Stomach (tissue), 9 donors: ENCODE measurements around the gene USP7. TPM values are rescaled to one million over a fixed set of nuclear protein-coding genes. Genes with fewer than 3 reads are reported as not detected.
A peak's percentile ranks its signal among the peaks of the same experiment; 100 is the strongest.

Source experiments
- DNase-seq, 2 donors: peaks; one replicate each; pipeline versions ENCODE4 v3.0.0 to v3.0.0-alpha.2; 2013 to 2019
- H3K27ac ChIP-seq, 5 donors: fragments of 200-600 bp in 4 of 5; sonication (generic) in 4 of 5; one replicate each; pipeline ENCODE4 v1.5.1; 2013 to 2019; ENCODE audit warnings: mild to moderate bottlenecking in 1 of 5, moderate library complexity in 1 of 5
- H3K27me3 ChIP-seq, 3 donors: fragments of 200-600 bp; sonication (generic); one replicate each; pipeline ENCODE4 v1.5.1; 2017 to 2019; ENCODE audit warnings: mixed run types in 1 of 3
- H3K36me3 ChIP-seq, 4 donors: fragments of 200-600 bp; sonication (generic); 1 replicate in 3 of 4; 2 replicates in 1 of 4; pipeline ENCODE4 v1.5.1; 2016 to 2019
- H3K4me1 ChIP-seq, 4 donors: fragments of 200-600 bp; sonication (generic); one replicate each; pipeline ENCODE4 v1.5.1; 2016 to 2019
- H3K4me3 ChIP-seq, 4 donors: fragments of 200-600 bp; sonication (generic) in 3 of 4; one replicate each; pipeline ENCODE4 v1.5.1; 2016 to 2019; ENCODE audit warnings: mild to moderate bottlenecking in 1 of 4
- H3K9me3 ChIP-seq, 4 donors: fragments of 200-600 bp; sonication (generic); one replicate each; pipeline ENCODE4 v1.5.1; 2016 to 2019
- EP300 ChIP-seq: sonication (generic); formaldehyde crosslinking; IDR thresholded peaks from one replicate; pipeline ENCODE4 v1.6.1; 2017; ENCODE audit warnings: antibody characterized with exemption
- POLR2A ChIP-seq, 4 donors: fragments of 450-650 bp; IDR thresholded peaks; one replicate each; pipeline ENCODE4 v1.6.1; 2016; ENCODE audit warnings: antibody characterized with exemption in 4 of 4, control low read depth in 2 of 4, mild to moderate bottlenecking in 1 of 4, moderate library complexity in 1 of 4
- POLR2AphosphoS5 ChIP-seq, 3 donors: sonication (generic); formaldehyde crosslinking; IDR thresholded peaks; one replicate each; pipeline ENCODE4 v1.6.1; 2016; ENCODE audit warnings: antibody characterized with exemption in 3 of 3
- WGBS, 5 donors: extraction: QIAGEN DNeasy Blood & Tissue Kit in 3 of 5; methylation state at CpG; one replicate each; pipeline versions ENCODE4 v1.1.5 to v1.1.7; 2013 to 2018; 5-methylcytosine and 5-hydroxymethylcytosine counted together
- intact Hi-C: fragments of 100-400 bp; cut with DNase I; formaldehyde crosslinking; loops from one replicate; pipeline ENCODE4 v1.15.1; 2023; ENCODE audit warnings: low total_unique reads
- polyA plus RNA-seq, 3 donors: library from polyadenylated mRNA; stranded (reverse); fragments of 200-250 nt; gene quantifications; one replicate each; pipeline ENCODE4 v1.2.3, GENCODE V29; 2013
- total RNA-seq, 5 donors: library from RNA; depleted of rRNA; stranded (reverse); fragments of >200 nt; gene quantifications; one replicate each; pipeline versions ENCODE4 v1.1.0 to v1.2.3, GENCODE V29; 2014 to 2016
- TF ChIP-seq, protein P1 (sequence below), 7 experiments: fragments of 450-650 bp in 4 of 7; fragments of 200-600 bp in 3 of 7; sonication (generic) in 3 of 7; IDR thresholded peaks; one replicate each; pipeline ENCODE4 v1.5.1; 2016 to 2019; ENCODE audit warnings: antibody characterized with exemption in 7 of 7, control low read depth in 2 of 7, mild to moderate bottlenecking in 1 of 7
- donor health status: healthy with polysubstance abuse.
- donor health status: Bipolar disorder and iron deficiency.
- donor health status: healthy.

Gene USP7
- total and polyA plus RNA-seq, 8 donors = 19.3 to 171 (median 58.0) TPM

DNA sequence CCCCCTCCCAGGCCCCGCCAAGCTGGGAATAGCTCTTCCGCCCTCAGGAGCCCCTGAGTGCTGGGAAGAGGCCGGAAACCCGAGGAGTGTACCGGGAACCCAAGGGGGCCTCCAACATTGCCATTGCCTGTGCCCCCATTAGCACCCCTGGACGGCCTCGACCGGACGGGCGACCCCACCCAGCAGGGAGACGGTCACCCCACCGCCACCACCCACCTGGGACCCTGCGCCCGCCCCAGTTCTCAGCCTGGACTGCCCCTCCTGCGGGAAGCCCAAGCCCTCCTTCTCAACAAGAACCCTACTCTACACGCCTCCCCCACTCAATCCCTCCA lies 96.9 kb downstream of the USP7 start:
- Histone ChIP-seq H3K27me3 (no peaks in the 10 kb centered on the region), H3K4me3 (peak overlapping the region; percentile 61 to 76 (median 70)), H3K4me1 (peaks cover 53 to 91% (median 78%) of the 10 kb centered on the region in 4 donors), H3K9me3 (no peaks in the 10 kb centered on the region), H3K36me3 (no peaks in the 10 kb centered on the region), H3K27ac (peak overlapping the region; percentile 86 to 95 (median 91))
- intact Hi-C loops = no loop called here
- TF ChIP-seq POLR2A (IDR thresholded peaks at IDR 0.05) = no peak
- WGBS, 5 donors = 10 to 24% (median 12%) methylated on average over 7 to 16 of the region's 16 CpGs
- DNase-seq = no peak

GRCh38 chr16:8866118-8866883 lies 97.4 kb downstream of the USP7 start:
- intact Hi-C loops = no loop called here
- DNase-seq = peak; percentile 49 to 85
- Histone ChIP-seq H3K4me1 (peaks cover 59 to 92% (median 84%) of the 10 kb centered on the region in 4 donors), H3K27me3 (no peaks in the 10 kb centered on the region), H3K27ac (peak overlapping the region; percentile 86 to 95 (median 91)), H3K36me3 (no peaks in the 10 kb centered on the region), H3K9me3 (no peaks in the 10 kb centered on the region), H3K4me3 (peak overlapping the region; percentile 61 to 76 (median 70))
- TF ChIP-seq POLR2AphosphoS5 (IDR thresholded peaks at IDR 0.05) (peak; percentile 28 to 42 (median 41)), POLR2A (IDR thresholded peaks at IDR 0.05) (no peak)
- WGBS, 5 donors = 19 to 31% (median 22%) methylated on average over 23 to 30 of the region's 30 CpGs

- DNase-seq = no peak
- no peaks in the 10 kb centered on the region for H3K27me3 ChIP-seq
- no peaks in the 10 kb centered on the region for H3K9me3 ChIP-seq
- 82 to 92% (median 88%) methylated on average over 12 to 14 of the region's 14 CpGs for WGBS, 5 donors
- H3K4me1 ChIP-seq = peaks cover 64 to 92% (median 85%) of the 10 kb centered on the region in 4 donors
- H3K36me3 ChIP-seq = no peaks in the 10 kb centered on the region
- intact Hi-C loops = no loop called here
- peak overlapping the region in 1 of 4 donors; percentile 29 for H3K4me3 ChIP-seq
- H3K27ac ChIP-seq = peak overlapping the region in 4 of 5 donors; percentile 68 to 94 (median 81)
- no peak for TF ChIP-seq POLR2AphosphoS5 (IDR thresholded peaks at IDR 0.05)
Observed at GRCh38 chr16:8865145-8865882, 98.4 kb downstream of the USP7 start.

GRCh38 chr16:8864480-8865110 lies 99.1 kb downstream of the USP7 start:
- peak overlapping the region in 1 of 4 donors; percentile 29 for H3K4me3 ChIP-seq
- intact Hi-C loops = no loop called here
- peaks cover 0 to under 1% (median 0%) of the 10 kb centered on the region in 4 donors for H3K36me3 ChIP-seq
- WGBS, 5 donors = 28 to 42% (median 37%) methylated on average over 13 of the region's 13 CpGs
- DNase-seq = no peak
- no peaks in the 10 kb centered on the region for H3K27me3 ChIP-seq
- H3K9me3 ChIP-seq = no peaks in the 10 kb centered on the region
- H3K4me1 ChIP-seq = peaks cover 72 to 92% (median 85%) of the 10 kb centered on the region in 4 donors
- TF ChIP-seq, protein P1, sequence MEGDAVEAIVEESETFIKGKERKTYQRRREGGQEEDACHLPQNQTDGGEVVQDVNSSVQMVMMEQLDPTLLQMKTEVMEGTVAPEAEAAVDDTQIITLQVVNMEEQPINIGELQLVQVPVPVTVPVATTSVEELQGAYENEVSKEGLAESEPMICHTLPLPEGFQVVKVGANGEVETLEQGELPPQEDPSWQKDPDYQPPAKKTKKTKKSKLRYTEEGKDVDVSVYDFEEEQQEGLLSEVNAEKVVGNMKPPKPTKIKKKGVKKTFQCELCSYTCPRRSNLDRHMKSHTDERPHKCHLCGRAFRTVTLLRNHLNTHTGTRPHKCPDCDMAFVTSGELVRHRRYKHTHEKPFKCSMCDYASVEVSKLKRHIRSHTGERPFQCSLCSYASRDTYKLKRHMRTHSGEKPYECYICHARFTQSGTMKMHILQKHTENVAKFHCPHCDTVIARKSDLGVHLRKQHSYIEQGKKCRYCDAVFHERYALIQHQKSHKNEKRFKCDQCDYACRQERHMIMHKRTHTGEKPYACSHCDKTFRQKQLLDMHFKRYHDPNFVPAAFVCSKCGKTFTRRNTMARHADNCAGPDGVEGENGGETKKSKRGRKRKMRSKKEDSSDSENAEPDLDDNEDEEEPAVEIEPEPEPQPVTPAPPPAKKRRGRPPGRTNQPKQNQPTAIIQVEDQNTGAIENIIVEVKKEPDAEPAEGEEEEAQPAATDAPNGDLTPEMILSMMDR (IDR thresholded peaks at IDR 0.05) = no peak
- TF ChIP-seq POLR2A (IDR thresholded peaks at IDR 0.05) (no peak), EP300 (no peak), POLR2AphosphoS5 (IDR thresholded peaks at IDR 0.05) (no peak)
- H3K27ac ChIP-seq = peak overlapping the region; percentile 28 to 94 (median 71)

GRCh38 chr16:8863594-8864424 lies 99.9 kb downstream of the USP7 start:
- WGBS, 5 donors = 27 to 55% (median 41%) methylated on average over 7 to 17 of the region's 17 CpGs
- intact Hi-C loops = no loop called here
- peak; percentile 86 to 87 for DNase-seq

More at GRCh38 chr16:8863594-8864424, 99.9 kb downstream of the USP7 start:
- peaks cover 77 to 94% (median 89%) of the 10 kb centered on the region in 4 donors for H3K4me1 ChIP-seq
- H3K27me3 ChIP-seq = no peaks in the 10 kb centered on the region
- no peaks in the 10 kb centered on the region for H3K9me3 ChIP-seq
- peaks cover 5 to 8% (median 6%) of the 10 kb centered on the region in 4 donors for H3K36me3 ChIP-seq
- H3K4me3 ChIP-seq = peak overlapping the region in 1 of 4 donors; percentile 29
- peak overlapping the region; percentile 41 to 94 (median 71) for H3K27ac ChIP-seq
- TF ChIP-seq POLR2AphosphoS5 (IDR thresholded peaks at IDR 0.05) (peak in 1 of 3 donors; percentile 5), POLR2A (IDR thresholded peaks at IDR 0.05) (no peak)
